ENCODE measurements around the gene PACSIN1. TPM values are rescaled to one million over a fixed set of nuclear protein-coding genes. Genes with fewer than 3 reads are reported as not detected.

PACSIN1 gene
- total and polyA plus RNA-seq, 2 of the 4 experiments (the other 2 are of a cell fraction), result 0.02 TPM; not detected in 1

DNA sequence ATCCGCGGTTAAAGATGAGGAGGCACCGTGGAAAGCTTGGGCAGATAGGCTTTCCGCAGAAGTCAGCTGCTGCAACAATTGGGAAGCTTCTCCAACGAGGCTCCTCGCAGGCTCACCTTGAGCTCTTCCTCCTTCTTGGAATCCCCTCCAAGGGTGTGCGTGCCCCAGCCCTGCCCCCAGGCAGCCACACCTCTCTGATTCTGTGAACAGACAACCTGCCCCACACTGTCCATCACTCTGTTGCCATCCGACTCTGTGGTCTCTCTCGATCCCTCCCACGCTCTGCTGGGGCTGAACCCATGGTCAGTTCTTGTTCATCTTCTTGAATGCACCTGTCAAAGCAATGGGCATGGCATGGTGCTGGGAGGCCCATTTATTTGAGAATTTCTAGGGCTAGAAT, 31.5 kb downstream of the PACSIN1 start:
- Histone ChIP-seq H3K23ac (ENCODE audit: low read depth, low read length) (no peak overlapping the region), H2BK15ac (ENCODE audit: low read depth, low read length) (no peak overlapping the region), H3K4me2 (ENCODE audit: low read depth, low read length) (no peak overlapping the region), H3K36me3 (ENCODE audit: control insufficient read depth, insufficient read depth, low read length) (no peaks in the 10 kb centered on the region), H4K91ac (ENCODE audit: insufficient read depth, low read depth, low read length) (no peak overlapping the region), H3K4ac (ENCODE audit: low read depth, low read length) (no peak overlapping the region), H3K27ac (ENCODE audit: insufficient read depth, low read length) (no peak overlapping the region), H2BK120ac (ENCODE audit: low read depth, low read length) (no peak overlapping the region), H3K14ac (replicated peaks; ENCODE audit: low read depth, low read length) (no peak overlapping the region), H3K4me3 (ENCODE audit: insufficient read depth, low read depth, low read length) (no peak overlapping the region), H4K20me1 (ENCODE audit: insufficient read depth, low read length) (no peaks in the 10 kb centered on the region), H4K5ac (ENCODE audit: low read depth, low read length) (no peak overlapping the region), H3K9me1 (ENCODE audit: insufficient read depth, low read length) (no peaks in the 10 kb centered on the region), H4K8ac (ENCODE audit: low read depth in 2 of 2, low read length in 2 of 2) (no peak overlapping the region), H3K79me1 (ENCODE audit: low read depth in 1 of 2, low read length in 2 of 2) (no peaks in the 10 kb centered on the region), H3K56ac (ENCODE audit: extremely low read depth, insufficient read depth, low read length) (no peak overlapping the region), H2BK20ac (ENCODE audit: low read depth, low read length) (no peak overlapping the region), H3K18ac (ENCODE audit: low read depth, low read length) (no peak overlapping the region), H3K4me1 (ENCODE audit: control insufficient read depth, insufficient read depth, low read length) (no peaks in the 10 kb centered on the region; the same call in 1 of the 2 replicates), H2AK9ac (replicated peaks; ENCODE audit: low read depth, low read length, poor library complexity) (no peak overlapping the region), H2AK5ac (ENCODE audit: low read depth, low read length) (no peak overlapping the region), H2BK5ac (ENCODE audit: low read depth, low read length, poor library complexity, severe bottlenecking) (no peak overlapping the region), H2AFZ (replicated peaks; ENCODE audit: low read length, poor library complexity) (no peak overlapping the region), H3K27me3 (ENCODE audit: control insufficient read depth, insufficient read depth, low read length) (peaks cover 9% of the 10 kb centered on the region), H3K9ac (ENCODE audit: low read depth, low read length) (no peak overlapping the region), H3K9me3 (ENCODE audit: control insufficient read depth, insufficient read depth, low read length) (peaks cover 14% of the 10 kb centered on the region)
- TF ChIP-seq, protein P1, sequence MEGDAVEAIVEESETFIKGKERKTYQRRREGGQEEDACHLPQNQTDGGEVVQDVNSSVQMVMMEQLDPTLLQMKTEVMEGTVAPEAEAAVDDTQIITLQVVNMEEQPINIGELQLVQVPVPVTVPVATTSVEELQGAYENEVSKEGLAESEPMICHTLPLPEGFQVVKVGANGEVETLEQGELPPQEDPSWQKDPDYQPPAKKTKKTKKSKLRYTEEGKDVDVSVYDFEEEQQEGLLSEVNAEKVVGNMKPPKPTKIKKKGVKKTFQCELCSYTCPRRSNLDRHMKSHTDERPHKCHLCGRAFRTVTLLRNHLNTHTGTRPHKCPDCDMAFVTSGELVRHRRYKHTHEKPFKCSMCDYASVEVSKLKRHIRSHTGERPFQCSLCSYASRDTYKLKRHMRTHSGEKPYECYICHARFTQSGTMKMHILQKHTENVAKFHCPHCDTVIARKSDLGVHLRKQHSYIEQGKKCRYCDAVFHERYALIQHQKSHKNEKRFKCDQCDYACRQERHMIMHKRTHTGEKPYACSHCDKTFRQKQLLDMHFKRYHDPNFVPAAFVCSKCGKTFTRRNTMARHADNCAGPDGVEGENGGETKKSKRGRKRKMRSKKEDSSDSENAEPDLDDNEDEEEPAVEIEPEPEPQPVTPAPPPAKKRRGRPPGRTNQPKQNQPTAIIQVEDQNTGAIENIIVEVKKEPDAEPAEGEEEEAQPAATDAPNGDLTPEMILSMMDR (conservative IDR thresholded peaks at IDR 0.05; ENCODE audit: low read depth, low read length), result no peak
- TF ChIP-seq CEBPB (IDR thresholded peaks at IDR 0.05; ENCODE audit: low read depth, low read length) (no peak), FOS (IDR thresholded peaks at IDR 0.05; ENCODE audit: low read depth, low read length) (no peak), MAFK (IDR thresholded peaks at IDR 0.05; ENCODE audit: low read depth, low read length) (no peak), BHLHE40 (IDR thresholded peaks at IDR 0.05; ENCODE audit: low read depth, low read length) (no peak), POLR2A (IDR thresholded peaks at IDR 0.05; ENCODE audit: low read depth, low read length) (no peak), SMC3 (IDR thresholded peaks at IDR 0.05; ENCODE audit: low read depth, low read length) (no peak), RCOR1 (IDR thresholded peaks at IDR 0.05; ENCODE audit: insufficient replicate concordance, low read length) (no peak), RFX5 (IDR thresholded peaks at IDR 0.05; ENCODE audit: low read depth, low read length) (no peak), RAD21 (IDR thresholded peaks at IDR 0.05; ENCODE audit: low read length) (no peak), CHD1 (IDR thresholded peaks at IDR 0.05; ENCODE audit: low read depth, low read length) (no peak)
- intact Hi-C loops (cut with micrococcal nuclease) (no loop called here), dilution Hi-C loops (cut with HindIII; ENCODE audit: low sequenced_read_pairs, unreplicated experiment) (no loop called here), in situ Hi-C loops (cut with MboI; ENCODE audit: low sequenced_read_pairs) (no loop called here)
- WGBS, 2 experiments (ENCODE audit: extremely low coverage in 2 of 2, insufficient read length in 1 of 2), result no CpG with 5 or more reads among the region's 10 CpGs
- ChIA-PET CTCF (no interaction called here), POLR2A (ENCODE audit: unreplicated experiment) (no interaction called here)
- no peak for DNase-seq
- BruUV-seq (replicated peaks), result no TSS peak
- ATAC-seq (ENCODE audit: low read depth), result no peak
